ENCODE data around the gene LSM8.

DNA sequence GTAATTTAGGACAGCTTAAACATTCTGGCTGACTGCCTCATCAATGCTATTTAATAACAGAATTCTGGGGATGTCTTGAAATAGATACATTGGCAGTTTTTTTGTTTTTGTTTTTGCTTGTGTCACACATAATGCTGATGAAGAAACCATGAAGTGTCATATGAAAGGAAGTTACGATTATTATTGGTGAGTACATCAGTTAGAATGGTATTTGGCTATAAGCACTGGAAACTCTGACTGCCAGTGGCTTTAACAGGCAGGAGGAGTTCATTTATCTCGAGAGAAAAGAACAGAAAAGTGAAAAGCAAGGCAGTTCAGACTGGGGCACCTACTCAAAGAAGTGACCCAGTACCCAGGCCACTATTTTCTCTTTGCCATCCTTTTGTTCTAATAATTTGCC lies 18.1 kb downstream of the LSM8 start:
- TF ChIP-seq, protein P1, sequence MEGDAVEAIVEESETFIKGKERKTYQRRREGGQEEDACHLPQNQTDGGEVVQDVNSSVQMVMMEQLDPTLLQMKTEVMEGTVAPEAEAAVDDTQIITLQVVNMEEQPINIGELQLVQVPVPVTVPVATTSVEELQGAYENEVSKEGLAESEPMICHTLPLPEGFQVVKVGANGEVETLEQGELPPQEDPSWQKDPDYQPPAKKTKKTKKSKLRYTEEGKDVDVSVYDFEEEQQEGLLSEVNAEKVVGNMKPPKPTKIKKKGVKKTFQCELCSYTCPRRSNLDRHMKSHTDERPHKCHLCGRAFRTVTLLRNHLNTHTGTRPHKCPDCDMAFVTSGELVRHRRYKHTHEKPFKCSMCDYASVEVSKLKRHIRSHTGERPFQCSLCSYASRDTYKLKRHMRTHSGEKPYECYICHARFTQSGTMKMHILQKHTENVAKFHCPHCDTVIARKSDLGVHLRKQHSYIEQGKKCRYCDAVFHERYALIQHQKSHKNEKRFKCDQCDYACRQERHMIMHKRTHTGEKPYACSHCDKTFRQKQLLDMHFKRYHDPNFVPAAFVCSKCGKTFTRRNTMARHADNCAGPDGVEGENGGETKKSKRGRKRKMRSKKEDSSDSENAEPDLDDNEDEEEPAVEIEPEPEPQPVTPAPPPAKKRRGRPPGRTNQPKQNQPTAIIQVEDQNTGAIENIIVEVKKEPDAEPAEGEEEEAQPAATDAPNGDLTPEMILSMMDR (IDR thresholded peaks at IDR 0.05; ENCODE audit: extremely low read depth in 1 of 2, insufficient read depth in 1 of 2, low read depth in 1 of 2, low read length in 2 of 2), result no peak
- TF ChIP-seq FOS (IDR thresholded peaks at IDR 0.05; ENCODE audit: borderline replicate concordance, insufficient read depth, low read length), result no peak
- no peak for TF ChIP-seq POLR2A (IDR thresholded peaks at IDR 0.05; ENCODE audit: low read depth, low read length)
- TF ChIP-seq POLR2AphosphoS5 (IDR thresholded peaks at IDR 0.05; ENCODE audit: insufficient read depth, low read depth, low read length), result no peak
- no peak for TF ChIP-seq JUN (IDR thresholded peaks at IDR 0.05; ENCODE audit: borderline replicate concordance, insufficient read depth, insufficient read length, low read depth)
